ENCODE results near the gene ZNF296. TPM values are rescaled to one million over a fixed set of nuclear protein-coding genes. Genes with fewer than 3 reads are reported as not detected.

Gene ZNF296
- total and polyA plus RNA-seq, 2 experiments from 2014 or later: 13.4 to 16.5 TPM

GRCh38 chr19:45059258-45059965, 16.9 kb downstream of the ZNF296 start:
- Histone ChIP-seq H2AFZ (no peak overlapping the region), H3F3A (replicated peaks; ENCODE audit: low read depth) (no peaks in the 10 kb centered on the region), H3K4me3 (no peak overlapping the region), H3K36me3 (ENCODE audit: insufficient read depth) (peaks cover 24% of the 10 kb centered on the region), H3K79me2 (replicated peaks; ENCODE audit: insufficient read depth) (0 out of 2 replicates have a peak, but pooled peaks cover 4% of the 10 kb centered on the region), H3K27me3 (ENCODE audit: insufficient read depth) (no peaks in the 10 kb centered on the region), H3K4me1 (ENCODE audit: insufficient read depth) (no peaks in the 10 kb centered on the region), H3K9me2 (ENCODE audit: insufficient read depth) (no peaks in the 10 kb centered on the region), H4K20me1 (replicated peaks; ENCODE audit: insufficient read depth) (peaks cover 17% of the 10 kb centered on the region; the same call in 1 of the 2 replicates), H3K27ac (ENCODE audit: low read depth) (0 out of 2 replicates have a peak overlapping the region, but pooled peaks have one; percentile 76), H3K4me2 (no peak overlapping the region)
- peaks cover 77% of the 10 kb centered on the region for H3K36me3 Mint-ChIP-seq (ENCODE audit: low read depth)
- no peak for TF ChIP-seq CREB1 (CRISPR knock-in tag; IDR thresholded peaks at IDR 0.05; ENCODE audit: low read depth)
- TF ChIP-seq ZNF114 (CRISPR knock-in tag; IDR thresholded peaks at IDR 0.05): no peak
- no peak for TF ChIP-seq EZH2 (IDR thresholded peaks at IDR 0.05; ENCODE audit: low read depth, unreplicated experiment)
- no peak for TF ChIP-seq ETS1 (IDR thresholded peaks at IDR 0.05)
- peak; percentile 87 to 93 for TF ChIP-seq CTCF (conservative IDR thresholded peaks at IDR 0.05; ENCODE audit: low read depth in 2 of 2)
- TF ChIP-seq POLR2AphosphoS5 (IDR thresholded peaks at IDR 0.05; ENCODE audit: low read depth): no peak
- peaks cover 6% of the 10 kb centered on the region for H3K4me1 Mint-ChIP-seq
- H3K4me3 Mint-ChIP-seq: no peak overlapping the region
- DNase-seq (ENCODE audit: low spot score) (peak; percentile 96), ATAC-seq (peak; percentile 97)
- peaks cover 17% of the 10 kb centered on the region for H3K27me3 Mint-ChIP-seq (ENCODE audit: insufficient read depth, low read depth, poor library complexity)
- H3K9me3 Mint-ChIP-seq: no peaks in the 10 kb centered on the region
- 0 out of 2 replicates have a peak overlapping the region, but pooled peaks have one; percentile 8 for H3K27ac Mint-ChIP-seq

GRCh38 chr19:45058622-45059159, 17.6 kb downstream of the ZNF296 start:
- Histone ChIP-seq H2AFZ (no peak overlapping the region), H3K4me3 (no peak overlapping the region), H4K20me1 (replicated peaks; ENCODE audit: insufficient read depth) (peaks cover 19% of the 10 kb centered on the region; the same call in 1 of the 2 replicates), H3K27ac (ENCODE audit: low read depth) (no peak overlapping the region), H3K9me2 (ENCODE audit: insufficient read depth) (no peaks in the 10 kb centered on the region), H3K4me2 (no peak overlapping the region), H3K27me3 (ENCODE audit: insufficient read depth) (no peaks in the 10 kb centered on the region), H3K4me1 (ENCODE audit: insufficient read depth) (no peaks in the 10 kb centered on the region), H3F3A (replicated peaks; ENCODE audit: low read depth) (no peaks in the 10 kb centered on the region), H3K79me2 (replicated peaks; ENCODE audit: insufficient read depth) (0 out of 2 replicates have a peak, but pooled peaks cover 4% of the 10 kb centered on the region), H3K36me3 (ENCODE audit: insufficient read depth) (peaks cover 30% of the 10 kb centered on the region)
- DNase-seq (ENCODE audit: low spot score) (no peak), ATAC-seq (no peak)
- Mint-ChIP-seq H3K36me3 (ENCODE audit: low read depth) (peaks cover 81% of the 10 kb centered on the region), H3K4me1 (peaks cover 6% of the 10 kb centered on the region), H3K27ac (no peak overlapping the region), H3K4me3 (no peak overlapping the region), H3K9me3 (no peaks in the 10 kb centered on the region), H3K27me3 (ENCODE audit: insufficient read depth, low read depth, poor library complexity) (peaks cover 16% of the 10 kb centered on the region)
- TF ChIP-seq CTCF (conservative IDR thresholded peaks at IDR 0.05; ENCODE audit: low read depth in 2 of 2) (no peak), POLR2AphosphoS5 (IDR thresholded peaks at IDR 0.05; ENCODE audit: low read depth) (no peak), EZH2 (IDR thresholded peaks at IDR 0.05; ENCODE audit: low read depth, unreplicated experiment) (no peak), REST (IDR thresholded peaks at IDR 0.05; ENCODE audit: unreplicated experiment) (no peak), NANOG (IDR thresholded peaks at IDR 0.05; ENCODE audit: borderline replicate concordance) (no peak)

All from GM23338 (cell line).